Activated naive CD4-positive, alpha-beta T cell treated with Interleukin-2 at 50 U/mL for 16 hours (primary cell): ENCODE measurements around the gene NRXN3.

Experiments
- DNase-seq: peaks from one replicate; pipeline ENCODE4 v3.0.0-alpha.2; 2020

NRXN3 gene

GRCh38 chr14:79825046-79825521 is 1654.9 kb downstream of the NRXN3 start:
- DNase-seq, result no peak

GRCh38 chr14:79826362-79826761 is 1656.2 kb downstream of the NRXN3 start:
- DNase-seq, result no peak

DNA sequence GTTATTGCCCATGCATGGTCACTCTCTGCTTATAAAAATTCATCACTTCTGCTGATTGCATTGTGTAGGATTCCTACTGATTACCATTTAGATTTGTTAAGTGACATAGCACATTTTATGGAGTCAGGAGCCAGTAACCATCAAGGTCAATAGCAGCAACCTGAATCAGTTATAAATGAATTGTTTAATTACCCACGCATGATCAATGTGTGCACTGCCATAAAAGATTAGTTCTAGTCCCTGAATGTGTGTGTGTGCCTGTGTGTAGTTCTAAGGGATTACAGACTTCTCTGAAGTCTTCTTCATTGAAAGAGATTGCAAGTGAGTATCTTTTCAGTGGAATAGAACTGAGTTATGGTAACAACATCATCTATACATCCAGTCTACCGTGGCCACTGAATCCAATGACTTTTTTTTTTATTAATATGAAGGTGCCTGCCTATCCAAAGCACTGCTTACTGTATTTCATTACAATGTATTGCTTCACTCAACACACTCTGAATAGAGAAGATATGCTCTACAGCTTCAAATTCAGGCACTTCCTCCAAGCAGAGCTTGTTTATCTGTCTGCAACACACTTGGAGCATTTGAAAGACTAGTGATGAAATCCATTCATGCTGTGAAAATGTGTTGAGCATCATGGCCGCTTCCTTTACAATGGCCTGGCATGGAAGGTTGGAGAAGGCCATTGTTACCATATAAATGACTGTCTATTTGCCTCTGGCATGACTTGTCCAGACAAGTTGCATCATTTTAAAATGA is 1659.4 kb downstream of the NRXN3 start:
- DNase-seq, result no peak

- no peak for DNase-seq
Observed at GRCh38 chr14:79831195-79831892, 1661.2 kb downstream of the NRXN3 start.

- DNase-seq, result no peak
Observed at GRCh38 chr14:79833781-79834180, 1663.6 kb downstream of the NRXN3 start.

GRCh38 chr14:79834868-79835267 is 1664.7 kb downstream of the NRXN3 start:
- DNase-seq, result no peak

DNA sequence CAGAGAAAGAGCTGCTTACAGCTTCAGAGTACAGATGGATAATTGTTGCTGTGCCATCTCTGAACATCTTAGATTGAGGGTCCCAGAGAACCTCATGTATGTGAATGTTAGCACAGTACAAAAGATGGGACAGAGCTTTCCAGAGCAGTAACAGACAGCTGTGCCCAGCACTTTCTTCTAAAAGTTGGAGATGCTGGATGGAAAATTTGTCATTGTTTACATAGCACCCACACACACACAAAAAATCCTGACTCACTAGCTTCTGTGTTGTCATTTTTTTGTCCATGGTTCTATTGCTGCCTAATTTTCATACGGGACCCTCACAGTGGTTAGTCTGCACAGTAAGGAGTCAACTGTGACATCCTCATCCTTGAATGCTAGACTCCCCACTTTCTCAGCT is 1666.4 kb downstream of the NRXN3 start:
- no peak for DNase-seq

DNA sequence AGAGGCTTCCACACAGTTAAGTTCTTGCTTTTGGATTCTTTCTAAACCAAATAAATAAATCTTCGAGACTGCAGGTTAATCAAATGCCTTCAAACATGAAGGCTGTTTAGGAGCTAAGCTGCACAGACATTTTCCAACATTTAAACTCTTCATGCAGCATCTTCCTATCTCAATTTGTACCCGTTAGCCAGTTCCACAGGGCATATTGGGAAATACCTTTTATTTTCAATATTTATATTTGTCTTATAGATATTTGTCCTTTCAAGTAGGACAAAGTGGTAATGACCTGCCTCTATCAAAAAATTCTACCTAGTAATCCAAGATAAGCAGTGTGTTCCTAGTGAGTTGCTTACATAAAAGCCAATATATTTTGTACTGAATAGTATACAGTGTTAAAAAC is 1667.5 kb downstream of the NRXN3 start:
- no peak for DNase-seq

DNA sequence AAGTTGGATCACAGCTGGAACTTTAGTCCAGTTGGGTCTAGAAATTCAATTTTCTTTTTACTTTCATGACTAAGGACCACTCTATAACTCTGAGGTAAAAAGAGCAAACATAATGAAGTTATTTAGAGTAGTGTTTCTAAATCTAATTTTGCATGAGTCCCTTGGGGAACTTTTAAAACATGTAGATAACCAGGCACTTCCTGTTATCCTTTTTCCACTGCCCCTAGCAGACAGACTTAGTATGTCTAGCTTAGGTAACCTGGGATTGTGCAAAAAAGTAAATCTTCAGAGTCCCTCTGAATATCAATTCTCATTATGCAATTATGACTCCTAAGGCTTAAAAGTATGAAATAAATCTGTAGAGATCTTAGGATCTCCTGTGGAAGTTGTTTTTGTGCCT is 1669.9 kb downstream of the NRXN3 start:
- no peak for DNase-seq

- DNase-seq, result no peak
Observed at GRCh38 chr14:79840831-79841230, 1670.7 kb downstream of the NRXN3 start.

GRCh38 chr14:79841433-79841832 is 1671.3 kb downstream of the NRXN3 start:
- no peak for DNase-seq

- no peak for DNase-seq
Observed at GRCh38 chr14:79842270-79842669, 1672.1 kb downstream of the NRXN3 start.

DNA sequence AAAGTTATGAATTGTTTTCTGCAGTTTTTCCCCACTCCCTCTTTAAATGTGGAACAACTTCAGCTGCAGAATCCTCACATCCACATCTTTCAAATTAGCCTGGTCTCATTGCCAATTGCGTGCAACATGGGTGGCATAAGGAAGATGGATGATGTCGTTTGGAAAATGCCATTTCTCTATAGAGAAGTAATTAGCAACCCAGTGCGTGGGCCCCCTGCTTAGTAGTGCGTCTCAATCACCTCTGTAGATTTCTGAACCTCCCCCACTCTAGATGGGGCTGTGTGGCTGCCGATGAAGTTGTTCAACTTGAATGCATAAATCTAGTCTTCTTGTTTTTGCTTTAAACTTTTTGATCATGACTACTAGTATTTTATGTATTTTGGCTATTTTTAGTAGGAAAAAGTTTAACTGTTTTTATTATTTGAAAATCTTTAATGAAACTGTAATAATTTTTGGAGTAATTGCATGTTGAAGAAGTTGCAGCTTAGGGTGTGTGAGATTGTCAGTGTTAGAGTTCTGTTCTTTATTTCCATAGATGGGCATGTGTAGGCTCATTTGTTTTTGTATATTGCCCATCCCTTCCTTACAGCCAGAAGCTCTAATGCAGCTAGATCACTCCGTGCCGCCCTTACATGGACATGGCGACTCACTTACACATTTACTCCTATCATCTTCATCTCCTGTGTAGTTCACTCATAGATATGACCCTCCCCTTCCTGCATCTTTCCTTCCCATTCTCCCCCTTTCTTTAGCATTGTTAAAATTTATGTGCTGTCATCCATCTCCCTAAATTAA is 1683.0 kb downstream of the NRXN3 start:
- no peak for DNase-seq

GRCh38 chr14:79855789-79856188 is 1685.6 kb downstream of the NRXN3 start:
- DNase-seq, result no peak

GRCh38 chr14:79856381-79856780 is 1686.2 kb downstream of the NRXN3 start:
- DNase-seq, result no peak

GRCh38 chr14:79861111-79861510 is 1690.9 kb downstream of the NRXN3 start:
- no peak for DNase-seq

- DNase-seq, result no peak
Observed at GRCh38 chr14:79862045-79862444, 1691.9 kb downstream of the NRXN3 start.

DNA sequence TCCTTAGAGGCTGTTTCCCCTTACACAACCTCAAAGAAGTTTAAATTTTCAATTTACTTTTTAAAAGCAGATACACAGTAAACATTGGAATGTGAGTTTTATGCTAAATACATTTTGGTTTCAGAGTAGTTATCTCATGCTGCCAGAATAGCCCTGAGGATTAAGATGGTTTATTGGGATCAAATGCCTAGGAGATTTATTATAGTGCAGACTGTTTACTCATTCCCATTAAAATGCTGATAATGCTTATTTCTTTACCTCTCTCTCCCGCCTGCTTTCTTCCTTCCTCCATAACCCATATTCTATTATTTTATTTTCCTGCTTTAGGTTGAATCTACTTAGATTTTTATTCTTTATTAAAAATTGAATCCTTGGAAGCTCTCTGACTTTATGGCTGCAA is 1701.0 kb downstream of the NRXN3 start:
- no peak for DNase-seq

DNA sequence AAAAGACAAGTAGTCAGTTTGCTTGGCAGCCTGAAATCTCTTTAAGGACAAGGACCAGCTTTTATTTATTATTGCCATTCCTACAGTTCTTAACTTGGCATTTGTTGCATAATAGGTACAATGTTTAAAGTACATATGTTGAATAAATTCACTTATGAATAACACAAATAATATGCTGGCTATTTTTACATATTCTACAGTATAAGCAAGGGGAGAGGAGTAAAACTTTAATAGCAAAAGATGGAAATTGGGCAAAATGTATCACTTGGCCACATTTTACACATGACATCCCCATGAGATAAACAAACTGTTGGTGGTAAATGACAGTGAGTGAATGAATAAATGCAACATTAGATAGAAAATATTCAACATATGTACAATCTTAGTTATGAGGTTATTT is 1708.1 kb downstream of the NRXN3 start:
- no peak for DNase-seq

DNA sequence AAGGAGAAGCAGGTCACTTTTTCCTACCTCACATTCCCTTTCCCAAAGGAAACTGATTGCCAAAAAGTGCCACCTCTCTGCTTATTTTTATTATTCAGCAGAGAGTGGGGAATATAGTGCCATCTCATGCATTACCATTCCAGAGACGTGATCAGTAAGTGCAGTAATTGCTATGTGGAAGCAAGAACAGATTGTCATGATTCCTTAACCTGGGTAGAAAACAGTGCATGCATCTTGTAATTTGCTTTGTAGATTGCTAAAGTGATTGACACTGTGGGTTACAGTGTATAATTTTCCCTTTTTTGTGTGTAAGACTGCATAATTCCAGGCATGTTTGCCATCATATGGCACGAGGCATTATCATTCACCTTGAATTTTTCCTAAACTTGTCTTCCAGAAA is 1708.6 kb downstream of the NRXN3 start:
- DNase-seq, result no peak

GRCh38 chr14:79881299-79881698 is 1711.1 kb downstream of the NRXN3 start:
- DNase-seq, result no peak

DNA sequence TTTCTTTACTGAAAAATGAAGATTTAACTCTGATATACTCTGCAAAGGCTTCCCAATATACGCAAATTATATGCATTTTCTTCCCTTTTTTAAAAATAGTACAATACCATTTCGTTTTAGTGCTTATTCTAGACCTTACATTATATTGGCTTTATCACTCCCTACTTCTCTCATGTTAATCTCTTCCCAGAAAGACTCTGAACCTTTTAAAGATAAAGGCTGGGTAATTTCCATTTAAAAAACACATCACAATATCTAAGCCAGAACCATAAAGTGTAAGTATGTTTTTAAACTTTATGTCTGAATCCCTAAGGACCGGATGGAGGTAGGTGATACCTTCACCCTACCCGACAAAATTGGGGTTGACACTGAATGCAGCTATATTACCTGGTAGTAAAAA is 1720.4 kb downstream of the NRXN3 start:
- no peak for DNase-seq

GRCh38 chr14:79896009-79896408 is 1725.8 kb downstream of the NRXN3 start:
- DNase-seq, result no peak

DNA sequence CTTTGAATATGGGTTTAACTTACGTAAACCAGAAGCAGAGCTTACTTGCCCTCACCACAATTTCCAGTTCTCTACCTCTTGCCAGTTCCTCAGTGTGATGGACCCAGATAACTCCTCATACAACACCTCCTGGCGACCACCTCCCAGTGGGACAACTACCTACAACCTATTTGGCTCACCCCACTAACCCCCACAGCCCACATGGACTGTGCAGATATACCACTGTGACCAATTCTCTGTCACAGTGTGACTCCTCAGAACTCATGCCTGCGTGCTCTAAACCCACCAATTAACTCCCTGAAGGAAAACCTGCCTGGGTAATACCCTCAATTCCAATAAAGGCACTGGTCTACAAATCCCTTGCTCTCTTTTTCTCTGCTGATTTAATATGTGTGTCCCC is 1729.4 kb downstream of the NRXN3 start:
- no peak for DNase-seq
